Esophagus muscularis mucosa (tissue), 4 donors: ENCODE measurements around the gene STX8. TPM values are rescaled to one million over a fixed set of nuclear protein-coding genes. Genes with fewer than 3 reads are reported as not detected.

Experiments
- DNase-seq: peaks from one replicate; pipeline ENCODE4 v3.0.0-alpha.2; 2017; ENCODE audit errors: extremely low spot score
- H3K27ac ChIP-seq, 4 donors: fragments of 200-600 bp; sonication (generic); replicated peaks in 1 of 4; 1 replicate in 3 of 4; 2 replicates in 1 of 4; pipeline ENCODE4 v1.5.1; 2016 to 2019; ENCODE audit warnings: mild to moderate bottlenecking in 1 of 4
- H3K27me3 ChIP-seq, 4 donors: fragments of 200-600 bp; sonication (generic); one replicate each; pipeline versions ENCODE4 v1.5.1 to v1.6.0; 2016 to 2019
- H3K36me3 ChIP-seq, 4 donors: fragments of 200-600 bp; sonication (generic); one replicate each; pipeline ENCODE4 v1.5.1; 2016 to 2019
- H3K4me1 ChIP-seq, 4 donors: fragments of 200-600 bp; sonication (generic); one replicate each; pipeline ENCODE4 v1.5.1; 2016 to 2019
- H3K4me3 ChIP-seq, 4 donors: fragments of 200-600 bp; sonication (generic); 1 replicate in 2 of 4; 2 replicates in 2 of 4; pipeline ENCODE4 v1.5.1; 2016 to 2019; ENCODE audit warnings: mild to moderate bottlenecking in 4 of 4, moderate library complexity in 1 of 4
- H3K9me3 ChIP-seq, 4 donors: fragments of 200-600 bp; sonication (generic); 1 replicate in 3 of 4; 2 replicates in 1 of 4; pipeline ENCODE4 v1.5.1; 2016 to 2019
- CTCF ChIP-seq, 3 experiments: fragments of 200-600 bp in 2 of 3; fragments of 450-650 bp in 1 of 3; sonication (generic) in 2 of 3; IDR thresholded peaks; one replicate each; pipeline ENCODE4 v1.5.1; 2017 to 2019; ENCODE audit warnings: antibody characterized with exemption in 3 of 3, mild to moderate bottlenecking in 2 of 3, moderate library complexity in 1 of 3
- EP300 ChIP-seq: sonication (generic); formaldehyde crosslinking; IDR thresholded peaks from one replicate; pipeline ENCODE4 v1.6.1; 2017; ENCODE audit warnings: antibody characterized with exemption
- POLR2A ChIP-seq: fragments of 450-650 bp; IDR thresholded peaks from one replicate; pipeline ENCODE4 v1.6.1; 2017; ENCODE audit warnings: antibody characterized with exemption, moderate library complexity, mild to moderate bottlenecking, low read depth
- POLR2AphosphoS5 ChIP-seq, 2 donors: sonication (generic); formaldehyde crosslinking; IDR thresholded peaks; one replicate each; pipeline ENCODE4 v1.6.1; 2017; ENCODE audit warnings: antibody characterized with exemption in 2 of 2
- WGBS: methylation state at CpG from one replicate; pipeline ENCODE4 v1.1.5; 2018; 5-methylcytosine and 5-hydroxymethylcytosine counted together
- intact Hi-C: fragments of 100-400 bp; cut with DNase I; formaldehyde crosslinking; loops from one replicate; pipeline ENCODE4 v1.15.1; 2023
- total RNA-seq, 4 donors: library from RNA; depleted of rRNA; stranded (reverse); fragments of >200 nt; gene quantifications; one replicate each; pipeline versions ENCODE4 v1.1.0 to v1.2.1, GENCODE V29; 2016

Gene STX8
- total RNA-seq, 4 donors from 2014 or later: 83.9 to 104 (median 94.5) TPM

DNA sequence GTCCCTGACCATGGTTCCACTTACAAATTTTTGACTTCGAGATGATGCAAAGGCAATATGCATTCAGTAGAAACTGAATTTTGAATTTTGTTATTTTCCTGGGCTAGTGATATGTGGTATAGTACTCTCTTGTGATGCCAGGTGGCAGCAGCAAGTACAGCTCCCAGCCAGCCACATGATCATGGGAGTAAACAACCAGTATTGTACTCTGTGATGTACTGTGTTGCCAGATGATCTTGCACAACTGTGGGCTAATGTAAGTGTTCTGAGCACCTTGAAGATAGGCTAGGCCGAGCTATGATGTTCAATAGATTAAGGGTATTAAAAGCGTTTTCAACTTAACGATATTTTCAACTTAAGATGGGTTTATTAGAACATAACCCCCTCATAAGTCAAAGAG lies 250.8 kb downstream of the STX8 start:
- Histone ChIP-seq H3K27ac (no peak overlapping the region), H3K4me1 (no peaks in the 10 kb centered on the region), H3K4me3 (no peak overlapping the region), H3K27me3 (no peaks in the 10 kb centered on the region), H3K9me3 (no peaks in the 10 kb centered on the region), H3K36me3 (no peaks in the 10 kb centered on the region)
- intact Hi-C loops: no loop called here
- TF ChIP-seq POLR2AphosphoS5 (IDR thresholded peaks at IDR 0.05) (no peak), EP300 (no peak), POLR2A (no peak), CTCF (IDR thresholded peaks at IDR 0.05) (no peak)
- 91% methylated on average over 4 of the region's 4 CpGs for WGBS
- no peak for DNase-seq

DNA sequence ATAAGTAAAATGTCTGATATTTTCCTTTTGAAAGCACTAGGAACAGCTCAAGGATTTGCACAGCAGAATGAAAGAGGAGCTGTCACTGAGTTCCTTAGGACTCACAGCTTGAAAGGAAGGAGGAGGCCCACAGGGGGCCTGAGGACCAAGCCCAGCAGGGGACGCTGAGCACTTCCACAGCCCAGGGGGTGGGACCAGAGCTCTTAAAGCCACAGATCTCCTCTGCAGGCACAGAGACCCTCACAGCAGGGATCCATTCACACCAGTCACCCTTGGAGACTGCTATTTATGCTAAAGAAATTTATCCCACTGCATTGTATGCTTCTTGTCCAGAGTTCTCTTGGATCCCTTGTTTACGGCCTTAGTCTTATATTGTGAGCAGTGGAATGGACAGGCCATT lies 253.3 kb downstream of the STX8 start:
- Histone ChIP-seq H3K9me3 (peaks cover 0 to 9% (median 2%) of the 10 kb centered on the region in 4 donors), H3K27ac (no peak overlapping the region), H3K4me1 (no peaks in the 10 kb centered on the region), H3K36me3 (no peaks in the 10 kb centered on the region), H3K4me3 (no peak overlapping the region), H3K27me3 (no peaks in the 10 kb centered on the region)
- DNase-seq: no peak
- WGBS: 50% methylated on average over 2 of the region's 2 CpGs
- TF ChIP-seq POLR2AphosphoS5 (IDR thresholded peaks at IDR 0.05) (no peak), EP300 (no peak), POLR2A (no peak), CTCF (IDR thresholded peaks at IDR 0.05) (no peak)
- intact Hi-C loops: no loop called here

DNA sequence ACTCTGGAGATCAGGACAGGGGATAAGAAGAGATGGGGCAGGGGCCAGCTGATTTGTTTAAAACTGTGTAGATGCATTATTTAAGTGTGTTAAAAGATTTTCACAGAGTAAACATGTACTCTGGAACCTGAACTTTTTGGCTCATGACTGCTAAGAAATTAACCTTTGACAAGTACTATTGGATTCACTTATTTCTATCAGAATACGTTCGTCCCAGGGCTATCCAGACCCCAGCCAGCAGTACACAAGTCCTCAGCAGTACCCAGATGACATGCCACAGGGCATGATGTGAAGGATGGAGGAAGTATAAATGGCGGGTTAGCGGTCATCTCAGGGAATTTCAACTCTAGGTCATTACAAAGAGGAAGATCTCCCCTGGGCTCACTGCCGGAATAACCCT lies 253.7 kb downstream of the STX8 start:
- Histone ChIP-seq H3K9me3 (peaks cover 0 to 9% (median 2%) of the 10 kb centered on the region in 4 donors), H3K4me3 (no peak overlapping the region), H3K4me1 (no peaks in the 10 kb centered on the region), H3K36me3 (no peaks in the 10 kb centered on the region), H3K27me3 (no peaks in the 10 kb centered on the region), H3K27ac (no peak overlapping the region)
- TF ChIP-seq CTCF (IDR thresholded peaks at IDR 0.05): no peak
- TF ChIP-seq EP300: no peak
- no peak for TF ChIP-seq POLR2A
- TF ChIP-seq POLR2AphosphoS5 (IDR thresholded peaks at IDR 0.05): no peak
- 90% methylated on average over 5 of the region's 5 CpGs for WGBS
- no peak for DNase-seq
- intact Hi-C loops: no loop called here

- 95% methylated on average over 5 of the region's 5 CpGs for WGBS
- Histone ChIP-seq H3K36me3 (no peaks in the 10 kb centered on the region), H3K27me3 (no peaks in the 10 kb centered on the region), H3K27ac (no peak overlapping the region), H3K9me3 (peaks cover 0 to 9% (median 2%) of the 10 kb centered on the region in 4 donors), H3K4me1 (no peaks in the 10 kb centered on the region), H3K4me3 (no peak overlapping the region)
- intact Hi-C loops: no loop called here
- DNase-seq: no peak
- TF ChIP-seq EP300: no peak
- TF ChIP-seq CTCF (IDR thresholded peaks at IDR 0.05): no peak
- no peak for TF ChIP-seq POLR2A
- TF ChIP-seq POLR2AphosphoS5 (IDR thresholded peaks at IDR 0.05): no peak
Observed at GRCh38 chr17:9315360-9315759, 260.3 kb downstream of the STX8 start.

DNA sequence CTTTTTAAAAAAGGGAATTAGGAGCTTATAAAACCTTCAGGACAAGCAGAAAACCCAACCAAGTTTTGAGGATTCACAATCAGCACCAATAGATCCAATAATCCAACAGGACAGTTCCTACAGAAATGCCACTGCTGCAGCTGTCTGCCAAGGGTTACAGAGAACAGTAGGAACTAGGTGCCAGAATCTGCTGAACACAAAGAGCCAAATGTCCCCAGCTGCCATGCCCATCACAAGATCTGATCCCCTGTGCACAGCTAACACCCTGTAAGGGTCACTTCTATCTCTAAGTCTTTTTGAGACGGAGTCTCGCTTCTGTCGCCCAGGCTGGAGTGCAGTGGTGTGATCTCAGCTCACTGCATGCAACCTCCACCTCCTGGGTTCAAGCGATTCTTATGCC lies 262.3 kb downstream of the STX8 start:
- H3K9me3 ChIP-seq: peaks cover 0 to 4% (median 1%) of the 10 kb centered on the region in 4 donors
- TF ChIP-seq POLR2AphosphoS5 (IDR thresholded peaks at IDR 0.05) (no peak), POLR2A (no peak), CTCF (IDR thresholded peaks at IDR 0.05) (no peak), EP300 (no peak)
- no peak overlapping the region for H3K4me3 ChIP-seq
- H3K27me3 ChIP-seq: no peaks in the 10 kb centered on the region
- WGBS: 90% methylated on average over 2 of the region's 4 CpGs
- no peak for DNase-seq
- intact Hi-C loops: no loop called here
- H3K4me1 ChIP-seq: no peaks in the 10 kb centered on the region
- no peak overlapping the region for H3K27ac ChIP-seq
- H3K36me3 ChIP-seq: no peaks in the 10 kb centered on the region
